ENCODE measurements around the gene CEBPZOS.

DNA sequence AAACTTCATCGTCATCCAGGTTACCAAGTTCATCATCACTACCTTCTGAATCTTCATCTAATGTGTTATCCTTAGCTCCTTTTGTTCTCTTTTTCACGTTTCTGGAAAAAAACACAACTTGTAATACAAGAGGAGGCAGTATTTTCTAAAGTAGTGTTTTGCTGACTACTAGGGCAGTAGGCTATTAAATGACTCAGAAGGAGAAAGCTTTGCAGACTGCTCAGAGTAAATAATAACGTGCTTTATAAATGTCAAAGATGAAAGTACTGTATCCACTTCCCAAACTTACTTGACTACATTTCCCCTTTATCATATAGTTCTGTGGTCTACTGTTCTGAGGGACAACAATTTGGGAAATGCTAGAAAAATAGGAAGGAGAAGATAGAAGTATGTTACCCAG, 15.6 kb downstream of the CEBPZOS start:
- TF ChIP-seq CTCF (conservative IDR thresholded peaks at IDR 0.05 in 1 of 2, IDR thresholded peaks at IDR 0.05 in 1 of 2; ENCODE audit: low read depth in 1 of 2, low read length in 2 of 2) (no peak), EZH2 (IDR thresholded peaks at IDR 0.05; ENCODE audit: low read length, missing control alignments) (no peak)

Data from fibroblast of lung (primary cell).